GM12874 (cell line): ENCODE data around the gene PLCB2.

Experiments used
- TF ChIP-seq, protein P1 (sequence below): IDR thresholded peaks from 2 replicates; pipeline ENCODE4 v1.5.1; 2011; ENCODE audit warnings: low read depth, mild to moderate bottlenecking, control low read depth, low read length, moderate library complexity; ENCODE audit not compliant: insufficient read depth

PLCB2 gene

DNA sequence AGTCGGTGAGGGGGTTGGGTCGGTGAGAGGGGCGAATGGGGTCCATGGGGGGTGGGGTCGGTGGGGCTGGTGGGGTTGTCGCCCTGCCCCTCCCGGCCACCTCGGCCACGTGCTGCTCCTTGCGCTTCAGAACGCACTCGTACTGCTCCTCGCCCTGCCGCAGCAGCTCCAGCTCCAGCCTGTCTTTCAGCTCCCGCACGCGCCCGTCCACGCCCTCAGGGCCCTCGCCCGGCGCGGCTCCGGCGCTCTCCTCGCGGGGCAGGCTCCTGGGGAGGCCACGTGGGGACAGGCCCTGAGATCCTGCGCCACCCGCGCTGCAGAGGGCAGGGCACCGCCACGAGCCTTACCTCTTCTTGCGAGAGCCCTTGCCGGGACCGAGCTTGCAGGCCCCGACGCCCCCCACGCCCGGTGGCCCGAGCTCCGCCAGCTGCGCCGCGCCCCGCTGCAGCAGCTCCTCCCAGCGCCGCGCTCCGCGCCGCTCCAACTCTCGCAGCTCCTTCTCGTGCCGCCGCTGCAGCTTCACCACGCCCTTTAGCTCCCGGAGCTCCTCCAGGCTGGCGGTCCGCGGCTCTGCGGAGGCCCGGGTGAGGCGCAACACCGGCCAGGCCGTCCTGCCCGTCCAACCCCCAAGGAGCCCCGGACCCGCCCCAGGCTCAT is 16.7 kb downstream of the PLCB2 start:
- TF ChIP-seq, protein P1, sequence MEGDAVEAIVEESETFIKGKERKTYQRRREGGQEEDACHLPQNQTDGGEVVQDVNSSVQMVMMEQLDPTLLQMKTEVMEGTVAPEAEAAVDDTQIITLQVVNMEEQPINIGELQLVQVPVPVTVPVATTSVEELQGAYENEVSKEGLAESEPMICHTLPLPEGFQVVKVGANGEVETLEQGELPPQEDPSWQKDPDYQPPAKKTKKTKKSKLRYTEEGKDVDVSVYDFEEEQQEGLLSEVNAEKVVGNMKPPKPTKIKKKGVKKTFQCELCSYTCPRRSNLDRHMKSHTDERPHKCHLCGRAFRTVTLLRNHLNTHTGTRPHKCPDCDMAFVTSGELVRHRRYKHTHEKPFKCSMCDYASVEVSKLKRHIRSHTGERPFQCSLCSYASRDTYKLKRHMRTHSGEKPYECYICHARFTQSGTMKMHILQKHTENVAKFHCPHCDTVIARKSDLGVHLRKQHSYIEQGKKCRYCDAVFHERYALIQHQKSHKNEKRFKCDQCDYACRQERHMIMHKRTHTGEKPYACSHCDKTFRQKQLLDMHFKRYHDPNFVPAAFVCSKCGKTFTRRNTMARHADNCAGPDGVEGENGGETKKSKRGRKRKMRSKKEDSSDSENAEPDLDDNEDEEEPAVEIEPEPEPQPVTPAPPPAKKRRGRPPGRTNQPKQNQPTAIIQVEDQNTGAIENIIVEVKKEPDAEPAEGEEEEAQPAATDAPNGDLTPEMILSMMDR = no peak

DNA sequence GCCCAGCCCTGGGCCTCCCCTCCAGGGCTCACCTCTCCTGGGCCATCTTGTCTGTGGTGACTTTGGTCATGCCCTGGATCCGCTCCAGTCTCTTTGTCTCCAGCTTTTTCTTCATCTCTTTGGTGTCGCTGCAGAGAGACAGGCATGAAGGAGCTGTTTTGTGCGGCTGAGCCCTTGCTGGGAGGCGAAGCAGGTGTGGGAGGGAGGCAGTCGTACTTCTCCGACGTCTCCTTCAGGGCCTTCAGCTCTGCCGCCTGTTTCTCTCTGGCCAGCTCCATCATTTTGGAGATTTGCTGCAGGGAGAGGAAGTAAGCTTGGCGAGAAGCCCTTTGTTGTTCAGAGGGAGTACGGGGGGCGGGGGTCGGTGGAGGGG is 17.2 kb downstream of the PLCB2 start:
- TF ChIP-seq, protein P1 = no peak

GRCh38 chr15:40289140-40289775 is 18.5 kb downstream of the PLCB2 start:
- TF ChIP-seq, protein P1 = no peak

GRCh38 chr15:40287968-40288367 is 19.8 kb downstream of the PLCB2 start:
- TF ChIP-seq, protein P1 = no peak

GRCh38 chr15:40287505-40287904 is 20.2 kb downstream of the PLCB2 start:
- TF ChIP-seq, protein P1 = no peak

DNA sequence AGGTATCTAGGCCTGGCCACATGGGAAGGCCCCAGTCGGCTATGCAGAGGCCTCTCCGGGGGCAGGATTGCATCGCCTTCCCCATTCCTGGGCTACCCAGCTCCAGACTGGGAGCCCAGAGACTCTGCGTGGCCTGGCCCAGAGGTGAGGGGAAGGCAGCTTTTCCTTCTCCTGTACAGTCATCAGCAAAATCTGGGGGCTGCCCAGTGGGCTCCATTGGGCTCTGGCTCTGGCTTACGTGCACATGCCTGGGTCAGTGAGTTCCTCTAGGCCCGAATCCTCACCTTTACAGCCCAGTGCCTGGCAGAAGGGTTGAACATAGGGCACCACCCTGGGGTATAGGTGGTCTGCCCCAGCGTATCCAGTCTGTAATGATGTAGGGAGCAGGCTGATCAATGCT is 20.9 kb downstream of the PLCB2 start:
- TF ChIP-seq, protein P1 = no peak

- TF ChIP-seq, protein P1 = no peak
Measured at GRCh38 chr15:40286061-40286532, 21.6 kb downstream of the PLCB2 start.
